HG02763 (cell line): ENCODE measurements around the gene ASB18.
"Not testable (repeated sequence)": the region's sequence is repeated elsewhere in the genome, so short reads cannot be mapped to it uniquely, and the experiment has no call there.

Source experiments
- ATAC-seq: cut with Tn5 transposase; IDR thresholded peaks from one replicate; pipeline ENCODE4 v1.9.1; 2021; ENCODE audit warnings: mild to moderate bottlenecking, moderate library complexity; ENCODE audit not compliant: unreplicated experiment

The ASB18 gene

GRCh38 chr2:236286873-236287545 lies 22.8 kb upstream of the ASB18 start:
- ATAC-seq: no peak

GRCh38 chr2:236284208-236284607 lies 20.0 kb upstream of the ASB18 start:
- ATAC-seq: no peak

GRCh38 chr2:236282406-236282805 lies 18.2 kb upstream of the ASB18 start:
- ATAC-seq: no peak

- no peak for ATAC-seq
These were observed 17.2 kb upstream of the ASB18 start for GRCh38 chr2:236281423-236281822.

GRCh38 chr2:236273126-236273525 lies 8.9 kb upstream of the ASB18 start:
- ATAC-seq: no peak

GRCh38 chr2:236271851-236272250 lies 7.6 kb upstream of the ASB18 start:
- ATAC-seq: no peak

- not testable (repeated sequence) for ATAC-seq
These were observed 5.7 kb upstream of the ASB18 start for GRCh38 chr2:236269876-236270275.

- ATAC-seq: no peak
These were observed 1.5 kb upstream of the ASB18 start for GRCh38 chr2:236265675-236266074.

GRCh38 chr2:236262238-236262637 lies 2.0 kb downstream of the ASB18 start:
- ATAC-seq: no peak

GRCh38 chr2:236261452-236261851 lies 2.8 kb downstream of the ASB18 start:
- no peak for ATAC-seq

- no peak for ATAC-seq
These were observed 4.8 kb downstream of the ASB18 start for GRCh38 chr2:236259371-236259770.

GRCh38 chr2:236257575-236257974 lies 6.6 kb downstream of the ASB18 start:
- no peak for ATAC-seq

GRCh38 chr2:236257136-236257535 lies 7.1 kb downstream of the ASB18 start:
- ATAC-seq: no peak

- no peak for ATAC-seq
These were observed 7.7 kb downstream of the ASB18 start for GRCh38 chr2:236256366-236256985.

GRCh38 chr2:236254674-236255073 lies 9.5 kb downstream of the ASB18 start:
- ATAC-seq: no peak

- no peak for ATAC-seq
These were observed 10.2 kb downstream of the ASB18 start for GRCh38 chr2:236254001-236254400.

- no peak for ATAC-seq
These were observed 11.6 kb downstream of the ASB18 start for GRCh38 chr2:236252602-236253001.

- no peak for ATAC-seq
These were observed 13.2 kb downstream of the ASB18 start for GRCh38 chr2:236250909-236251579.

GRCh38 chr2:236250286-236250685 lies 13.9 kb downstream of the ASB18 start:
- no peak for ATAC-seq

GRCh38 chr2:236249066-236249465 lies 15.1 kb downstream of the ASB18 start:
- no peak for ATAC-seq

GRCh38 chr2:236246711-236247246 lies 17.4 kb downstream of the ASB18 start:
- ATAC-seq: no peak

- no peak for ATAC-seq
These were observed 19.9 kb downstream of the ASB18 start for GRCh38 chr2:236244256-236244655.
